Measurements from ENCODE around the gene ADGRG6.

GRCh38 chr6:142374091-142374770 lies 72.4 kb downstream of the ADGRG6 start:
- no peak for TF ChIP-seq CTCF (conservative IDR thresholded peaks at IDR 0.05; ENCODE audit: low read depth, low read length)
- TF ChIP-seq EZH2 (IDR thresholded peaks at IDR 0.05; ENCODE audit: borderline replicate concordance, low read depth, low read length, poor library complexity, severe bottlenecking), result no peak

Data from A673 (cell line).